ENCODE results near the gene HYAL3. TPM values are rescaled to one million over a fixed set of nuclear protein-coding genes. Genes with fewer than 3 reads are reported as not detected.

The HYAL3 gene
- total and polyA plus RNA-seq, 2 donors (not counting 1 experiment from before 2014, with no cell fraction given) = 3.7 to 4.2 TPM

GRCh38 chr3:50269460-50269859 lies 29.7 kb downstream of the HYAL3 start:
- H3K36me3 ChIP-seq (replicated peaks in 1 of 2; ENCODE audit: control extremely low read depth in 1 of 2, control insufficient read depth in 1 of 2, extremely low read depth in 1 of 2, insufficient read depth in 2 of 2, low read length in 1 of 2) = no peaks in the 10 kb centered on the region
- ChIA-PET CTCF (interaction anchor here (0.6 to 5.5 kb wide), 3 partner anchors 19 to 75 kb away, joined by 3 to 46 read pairs (median 3); partner anchors contain the start of gene GNAT1), POLR2A (no interaction called here)
- Mint-ChIP-seq H3K27ac (no peak overlapping the region), H3K27me3 (peaks cover 28% of the 10 kb centered on the region), H3K4me3 (no peak overlapping the region), H3K9me3 (ENCODE audit: insufficient read depth) (no peaks in the 10 kb centered on the region), H3K4me1 (peaks cover 13% of the 10 kb centered on the region)
- intact Hi-C loops (cut with micrococcal nuclease) = no loop called here
- 100% methylated on average over 2 of the region's 4 CpGs for WGBS (ENCODE audit: insufficient coverage)
- no peaks in the 10 kb centered on the region for H3K79me2 ChIP-seq (ENCODE audit: control insufficient read depth, insufficient read depth, low read length)
- TF ChIP-seq, protein P1, sequence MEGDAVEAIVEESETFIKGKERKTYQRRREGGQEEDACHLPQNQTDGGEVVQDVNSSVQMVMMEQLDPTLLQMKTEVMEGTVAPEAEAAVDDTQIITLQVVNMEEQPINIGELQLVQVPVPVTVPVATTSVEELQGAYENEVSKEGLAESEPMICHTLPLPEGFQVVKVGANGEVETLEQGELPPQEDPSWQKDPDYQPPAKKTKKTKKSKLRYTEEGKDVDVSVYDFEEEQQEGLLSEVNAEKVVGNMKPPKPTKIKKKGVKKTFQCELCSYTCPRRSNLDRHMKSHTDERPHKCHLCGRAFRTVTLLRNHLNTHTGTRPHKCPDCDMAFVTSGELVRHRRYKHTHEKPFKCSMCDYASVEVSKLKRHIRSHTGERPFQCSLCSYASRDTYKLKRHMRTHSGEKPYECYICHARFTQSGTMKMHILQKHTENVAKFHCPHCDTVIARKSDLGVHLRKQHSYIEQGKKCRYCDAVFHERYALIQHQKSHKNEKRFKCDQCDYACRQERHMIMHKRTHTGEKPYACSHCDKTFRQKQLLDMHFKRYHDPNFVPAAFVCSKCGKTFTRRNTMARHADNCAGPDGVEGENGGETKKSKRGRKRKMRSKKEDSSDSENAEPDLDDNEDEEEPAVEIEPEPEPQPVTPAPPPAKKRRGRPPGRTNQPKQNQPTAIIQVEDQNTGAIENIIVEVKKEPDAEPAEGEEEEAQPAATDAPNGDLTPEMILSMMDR (IDR thresholded peaks at IDR 0.05) = no peak
- no peak for TF ChIP-seq EZH2 (IDR thresholded peaks at IDR 0.05; ENCODE audit: borderline replicate concordance, insufficient read depth, low read depth, low read length, poor library complexity, severe bottlenecking)
- H3K27me3 ChIP-seq (replicated peaks in 1 of 4; ENCODE audit: control extremely low read depth in 1 of 4, control insufficient read depth in 3 of 4, insufficient read depth in 4 of 4, low read length in 3 of 4) = peaks cover 0 to 49% (median 13%) of the 10 kb centered on the region in 4 experiments
- H3K4me1 ChIP-seq (ENCODE audit: control insufficient read depth in 2 of 2, insufficient read depth in 2 of 2, low read length in 2 of 2) = peaks cover 15 to 19% of the 10 kb centered on the region in 2 donors
- H3K9ac ChIP-seq (ENCODE audit: low read length) = no peak overlapping the region
- DNase-seq (no peak), ATAC-seq (ENCODE audit: low read depth) (no peak)
- H3K27ac ChIP-seq (ENCODE audit: low read length in 2 of 2) = no peak overlapping the region
- no peaks in the 10 kb centered on the region for H3K9me3 ChIP-seq (ENCODE audit: control extremely low read depth in 1 of 3, control insufficient read depth in 2 of 3, insufficient read depth in 1 of 3, low read length in 2 of 3)
- no peak overlapping the region for H2AFZ ChIP-seq (ENCODE audit: insufficient read depth, low read depth, low read length, poor library complexity, severe bottlenecking)
- H3K4me2 ChIP-seq (replicated peaks; ENCODE audit: low read depth, low read length, poor library complexity, severe bottlenecking) = no peak overlapping the region
- peaks cover 8% of the 10 kb centered on the region for H4K20me1 ChIP-seq (ENCODE audit: control insufficient read depth, insufficient read depth, low read length, poor library complexity, severe bottlenecking)
- no peak overlapping the region for H3K4me3 ChIP-seq (ENCODE audit: control extremely low read depth in 1 of 5, extremely low read depth in 1 of 5, insufficient read depth in 1 of 5, low read depth in 2 of 5, low read length in 4 of 5)

- peaks cover 9 to 13% of the 10 kb centered on the region in 2 donors for H3K4me1 ChIP-seq (ENCODE audit: control insufficient read depth in 2 of 2, insufficient read depth in 2 of 2, low read length in 2 of 2)
- intact Hi-C loops (cut with micrococcal nuclease) = no loop called here
- no peak within 1 kb of the TSS for H3K27ac Mint-ChIP-seq
- H3K4me1 Mint-ChIP-seq = peaks cover 7% of the 10 kb centered on the region
- CTCF ChIA-PET = interaction anchor here (0.6 to 5.5 kb wide), 4 partner anchors 19 to 75 kb away, joined by 3 to 46 read pairs (median 8); partner anchors contain the start of gene GNAT1
- no peak within 1 kb of the TSS for H3K27ac ChIP-seq (ENCODE audit: low read length in 2 of 2)
- no peak within 1 kb of the TSS for H3K4me3 ChIP-seq (ENCODE audit: control extremely low read depth in 1 of 5, extremely low read depth in 1 of 5, insufficient read depth in 1 of 5, low read depth in 2 of 5, low read length in 4 of 5)
- no peak within 1 kb of the TSS for H3K4me3 Mint-ChIP-seq
- no peaks in the 10 kb centered on the region for H3K9me3 Mint-ChIP-seq (ENCODE audit: insufficient read depth)
- peaks cover 23% of the 10 kb centered on the region for H3K27me3 Mint-ChIP-seq
- no peak within 1 kb of the TSS for H3K9ac ChIP-seq (ENCODE audit: low read length)
- H4K20me1 ChIP-seq (ENCODE audit: control insufficient read depth, insufficient read depth, low read length, poor library complexity, severe bottlenecking) = peaks cover 3% of the 10 kb centered on the region
- no peak for ATAC-seq (ENCODE audit: low read depth)
- TF ChIP-seq EZH2 (IDR thresholded peaks at IDR 0.05; ENCODE audit: borderline replicate concordance, insufficient read depth, low read depth, low read length, poor library complexity, severe bottlenecking) = no peak
- TF ChIP-seq, protein P1 (IDR thresholded peaks at IDR 0.05) = no peak
- no peaks in the 10 kb centered on the region for H3K79me2 ChIP-seq (ENCODE audit: control insufficient read depth, insufficient read depth, low read length)
- peaks cover 0 to 43% (median 8%) of the 10 kb centered on the region in 4 experiments for H3K27me3 ChIP-seq (replicated peaks in 1 of 4; ENCODE audit: control extremely low read depth in 1 of 4, control insufficient read depth in 3 of 4, insufficient read depth in 4 of 4, low read length in 3 of 4)
- no peak for DNase-seq
- POLR2A ChIA-PET = no interaction called here
- no peaks in the 10 kb centered on the region for H3K36me3 ChIP-seq (replicated peaks in 1 of 2; ENCODE audit: control extremely low read depth in 1 of 2, control insufficient read depth in 1 of 2, extremely low read depth in 1 of 2, insufficient read depth in 2 of 2, low read length in 1 of 2)
- H3K9me3 ChIP-seq (ENCODE audit: control extremely low read depth in 1 of 3, control insufficient read depth in 2 of 3, insufficient read depth in 1 of 3, low read length in 2 of 3) = no peaks in the 10 kb centered on the region
- H2AFZ ChIP-seq (ENCODE audit: insufficient read depth, low read depth, low read length, poor library complexity, severe bottlenecking) = no peak within 1 kb of the TSS
- no peak within 1 kb of the TSS for H3K4me2 ChIP-seq (replicated peaks; ENCODE audit: low read depth, low read length, poor library complexity, severe bottlenecking)
- 94% methylated on average over 18 of the region's 21 CpGs for WGBS (ENCODE audit: insufficient coverage)
Measured at GRCh38 chr3:50268703-50269451, 30.3 kb downstream of the HYAL3 start, which contains the start of gene SEMA3B. Gene SEMA3B (plus strand): TSS chr3:50269147. CDS start chr3:50269241, 94 bp downstream.

Data from B cell (primary cell).